SH-SY5Y (cell line): ENCODE data around the gene PSKH1.

Experiments used
- GATA2 ChIP-seq: IDR thresholded peaks from 2 replicates; pipeline ENCODE4 v1.6.1; 2011; ENCODE audit warnings: mild to moderate bottlenecking, low read depth, low read length
- GATA3 ChIP-seq: IDR thresholded peaks from 2 replicates; pipeline ENCODE4 v1.6.1; 2011; ENCODE audit warnings: low read depth, mild to moderate bottlenecking, low read length, moderate library complexity

PSKH1 gene

DNA sequence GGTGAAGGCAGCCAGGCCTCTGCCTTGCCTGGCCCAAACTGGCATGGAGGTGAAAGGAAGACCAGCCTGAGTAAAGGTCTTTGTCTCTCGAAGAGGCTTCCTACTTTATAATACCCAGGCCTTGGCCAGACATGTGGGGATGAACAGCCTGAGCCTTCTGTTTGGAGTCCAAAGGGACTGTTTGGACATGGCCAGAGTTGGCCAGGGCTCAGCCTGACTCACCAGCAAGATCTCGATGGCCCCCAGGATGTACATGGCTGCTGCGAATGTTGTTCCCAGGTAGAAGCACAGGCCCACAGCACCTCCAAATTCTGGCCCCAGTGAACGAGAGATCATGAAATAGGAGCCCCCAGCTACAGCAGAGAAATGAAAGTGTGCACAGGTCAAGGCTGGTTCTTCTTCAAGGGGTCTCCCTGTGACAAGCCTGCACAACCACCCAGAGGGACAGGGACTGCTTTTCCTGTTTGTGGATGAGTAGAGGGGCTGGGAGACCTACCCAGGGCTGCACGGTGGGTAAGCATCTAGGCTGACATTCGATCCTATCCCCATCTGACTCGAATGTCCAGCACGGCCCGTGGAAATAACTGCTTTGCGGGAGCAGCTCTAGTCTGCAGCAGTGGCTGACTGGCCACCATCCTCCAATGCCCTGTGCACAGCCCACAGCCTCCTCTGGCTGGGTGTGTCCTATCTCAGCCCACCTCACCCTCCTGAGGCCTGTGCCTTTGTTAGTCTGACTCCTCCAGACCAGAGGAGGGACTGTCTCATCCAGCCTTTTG lies 61.6 kb downstream of the PSKH1 start:
- TF ChIP-seq GATA3 (no peak), GATA2 (no peak)

DNA sequence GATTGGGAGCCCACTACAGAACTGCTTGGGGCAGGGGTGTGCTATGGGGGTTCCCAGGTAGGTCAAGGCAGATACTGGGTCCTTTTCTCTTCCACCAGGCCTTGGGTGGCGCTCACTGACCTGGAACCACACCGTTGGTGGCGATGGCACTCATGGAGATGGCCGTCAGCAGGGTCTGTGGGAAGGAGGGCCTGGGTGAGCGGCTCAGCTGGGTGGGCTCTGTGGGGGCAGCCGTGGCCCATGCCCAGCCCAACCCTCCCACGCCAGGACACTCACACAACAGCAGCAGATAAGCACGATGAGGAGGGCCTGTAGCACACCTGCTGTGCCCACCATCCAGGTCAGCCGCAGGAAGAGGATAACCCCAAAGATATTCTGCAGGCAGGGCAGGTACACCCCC lies 64.6 kb downstream of the PSKH1 start:
- no peak for TF ChIP-seq GATA2
- TF ChIP-seq GATA3, result no peak

DNA sequence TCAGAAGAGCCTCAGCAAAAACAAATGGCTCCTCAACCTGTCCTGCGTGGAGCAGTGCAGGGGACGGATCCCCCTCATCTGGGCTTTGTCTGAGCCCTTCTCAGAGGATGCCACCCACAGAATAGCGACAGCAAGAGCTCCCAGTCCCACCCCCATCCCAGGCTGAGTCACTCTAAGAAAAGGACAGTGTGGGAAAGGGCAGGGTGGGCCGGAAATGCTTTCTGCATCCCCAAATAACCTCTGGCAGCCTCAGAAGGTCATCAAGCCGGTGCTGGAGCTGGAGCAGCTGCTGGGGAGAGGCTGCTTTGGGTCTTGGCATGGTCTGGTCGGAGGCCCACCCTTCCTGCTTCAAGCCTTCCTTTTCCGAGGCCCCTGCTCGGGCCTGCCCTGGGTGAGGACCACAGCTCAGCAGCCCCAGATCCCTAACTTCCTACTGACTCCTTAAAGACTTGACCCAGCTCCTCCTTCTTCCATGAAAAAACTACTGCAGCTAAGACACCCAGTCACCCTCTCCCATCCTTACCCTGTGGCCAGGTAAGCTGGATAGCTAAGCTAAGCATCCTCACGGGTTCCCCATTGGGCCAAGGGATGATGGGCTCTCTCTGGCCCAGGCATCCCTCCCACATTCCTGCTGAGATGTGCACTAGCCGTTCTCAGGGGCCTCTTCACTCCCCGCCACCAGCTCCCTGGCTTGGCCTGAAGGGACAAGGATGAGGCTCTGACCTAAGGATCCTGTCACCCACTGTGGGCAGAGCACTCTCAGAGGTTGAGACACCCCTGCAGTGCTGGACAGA lies 66.7 kb downstream of the PSKH1 start:
- TF ChIP-seq GATA3 (no peak), GATA2 (no peak)

DNA sequence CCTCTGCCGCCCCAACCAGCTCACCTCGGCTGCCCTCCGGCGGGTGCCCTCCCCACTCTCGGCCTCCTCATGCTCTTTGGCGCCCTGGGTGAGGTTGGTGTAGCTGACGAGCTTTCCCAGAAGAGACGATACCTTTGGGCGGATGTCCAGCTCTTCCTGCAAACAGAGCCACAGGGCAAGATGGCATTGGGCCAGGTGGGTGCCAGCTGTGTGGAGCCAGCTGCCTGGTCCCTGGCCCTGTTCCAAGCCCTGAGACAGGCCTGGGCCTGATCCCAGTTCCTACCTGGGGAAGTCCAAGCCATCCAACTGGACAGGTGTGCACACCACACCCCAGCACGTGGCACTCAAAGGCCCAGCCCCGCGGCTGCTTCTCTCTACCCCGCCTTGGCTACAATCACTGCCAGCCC lies 68.5 kb downstream of the PSKH1 start:
- TF ChIP-seq GATA3, result no peak

DNA sequence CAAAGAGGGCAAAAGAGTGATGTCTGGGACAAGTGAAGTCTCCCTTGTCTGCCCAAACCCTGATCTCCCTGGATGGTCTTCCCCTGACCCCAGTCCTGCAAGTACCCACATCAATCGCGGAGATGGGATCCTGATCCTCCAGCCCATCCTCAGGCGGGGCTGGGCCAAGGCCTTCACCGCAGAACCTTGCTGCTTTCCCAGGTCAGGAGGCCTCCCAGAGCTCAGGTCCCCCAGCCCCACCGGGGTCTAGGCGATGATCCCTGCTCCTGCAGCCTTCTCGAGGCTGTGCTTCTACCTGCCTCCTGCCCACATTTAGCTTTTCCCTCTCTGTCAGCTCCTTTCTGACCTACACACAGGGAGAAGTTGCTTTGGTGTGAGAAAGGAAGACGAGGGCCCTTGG lies 69.1 kb downstream of the PSKH1 start:
- TF ChIP-seq GATA3, result no peak
- no peak for TF ChIP-seq GATA2

DNA sequence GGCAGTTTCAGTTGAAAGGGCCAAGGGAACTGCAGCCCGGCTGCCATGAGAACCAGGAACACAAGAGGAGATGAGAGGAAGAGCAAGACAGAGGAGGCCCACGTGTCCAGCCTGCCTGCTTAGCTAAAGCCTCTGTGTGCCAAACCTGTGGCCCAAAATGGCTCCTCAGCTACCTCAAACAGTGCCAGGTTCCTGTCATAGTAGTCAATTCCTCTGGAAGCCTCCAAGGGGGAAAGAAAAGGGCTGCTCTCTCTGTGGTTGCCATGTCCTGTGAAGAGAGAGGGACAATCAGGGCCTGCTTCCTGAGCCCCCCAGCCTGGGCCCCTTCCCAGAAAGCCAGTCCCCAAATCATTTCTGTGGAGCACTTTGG lies 70.2 kb downstream of the PSKH1 start:
- TF ChIP-seq GATA3 (no peak), GATA2 (no peak)

DNA sequence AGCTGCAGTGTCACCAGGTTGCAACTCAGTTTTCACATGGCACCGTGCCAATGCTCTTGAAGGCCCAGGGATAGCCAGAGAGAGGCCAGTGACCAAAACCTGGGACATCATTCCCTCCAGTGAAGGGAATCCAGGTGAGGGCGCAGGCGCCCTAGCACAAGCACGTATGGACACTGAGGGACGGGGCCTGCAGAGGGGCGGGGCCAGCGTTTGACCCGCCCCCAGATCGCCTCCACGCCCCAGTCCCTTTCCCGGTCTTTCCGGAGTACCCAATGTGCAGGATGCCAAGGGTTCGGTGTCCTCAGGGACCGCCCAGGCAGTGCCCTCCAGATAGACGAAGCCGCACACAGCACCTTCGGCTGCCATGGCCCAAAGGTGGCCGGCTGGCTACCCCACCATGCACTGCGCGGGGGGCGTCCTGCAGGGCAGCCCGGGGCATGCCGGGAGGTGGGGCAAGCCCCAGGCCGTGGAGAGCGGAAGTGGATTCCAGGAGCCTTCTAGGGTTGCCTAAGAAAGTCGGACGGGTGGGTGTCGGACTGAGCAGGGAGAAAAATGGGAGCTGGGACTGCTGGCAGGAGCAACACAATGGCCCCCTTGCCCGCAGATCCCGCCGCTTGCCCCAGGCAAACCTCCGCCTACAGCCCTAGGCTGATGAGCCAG lies 70.7 kb downstream of the PSKH1 start:
- TF ChIP-seq GATA2, result no peak
- no peak for TF ChIP-seq GATA3

DNA sequence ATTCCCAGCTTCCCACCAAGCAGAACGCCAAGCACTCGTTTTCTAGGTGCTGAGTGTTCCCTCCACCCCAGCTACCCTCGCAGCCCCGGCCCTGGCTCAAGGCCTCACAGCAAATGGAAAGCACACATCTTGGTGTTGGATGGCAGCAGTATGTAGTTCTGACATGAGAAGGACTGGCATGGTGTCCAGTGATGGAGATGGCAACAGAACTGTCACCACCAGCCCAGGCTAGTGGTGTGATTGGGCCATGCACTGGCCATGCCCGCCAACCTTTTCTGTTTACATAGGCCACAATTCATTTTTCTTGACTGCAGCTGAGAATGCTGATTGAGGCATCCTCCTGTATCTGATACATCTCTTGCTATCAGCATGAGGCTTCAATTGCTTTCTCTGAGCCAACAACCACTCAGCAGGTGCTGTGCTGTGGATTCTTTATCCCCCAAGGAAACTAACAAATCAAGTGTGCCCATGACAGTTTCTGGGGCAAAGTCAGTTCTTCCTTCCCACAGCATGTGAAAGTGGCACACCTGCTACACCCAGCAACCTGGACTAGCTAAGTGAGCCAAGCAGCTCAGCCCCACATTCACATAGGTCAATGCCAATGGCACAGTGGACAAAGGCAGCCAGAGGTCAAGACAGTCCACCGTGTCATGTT lies 71.5 kb downstream of the PSKH1 start:
- TF ChIP-seq GATA3 (no peak), GATA2 (no peak)

DNA sequence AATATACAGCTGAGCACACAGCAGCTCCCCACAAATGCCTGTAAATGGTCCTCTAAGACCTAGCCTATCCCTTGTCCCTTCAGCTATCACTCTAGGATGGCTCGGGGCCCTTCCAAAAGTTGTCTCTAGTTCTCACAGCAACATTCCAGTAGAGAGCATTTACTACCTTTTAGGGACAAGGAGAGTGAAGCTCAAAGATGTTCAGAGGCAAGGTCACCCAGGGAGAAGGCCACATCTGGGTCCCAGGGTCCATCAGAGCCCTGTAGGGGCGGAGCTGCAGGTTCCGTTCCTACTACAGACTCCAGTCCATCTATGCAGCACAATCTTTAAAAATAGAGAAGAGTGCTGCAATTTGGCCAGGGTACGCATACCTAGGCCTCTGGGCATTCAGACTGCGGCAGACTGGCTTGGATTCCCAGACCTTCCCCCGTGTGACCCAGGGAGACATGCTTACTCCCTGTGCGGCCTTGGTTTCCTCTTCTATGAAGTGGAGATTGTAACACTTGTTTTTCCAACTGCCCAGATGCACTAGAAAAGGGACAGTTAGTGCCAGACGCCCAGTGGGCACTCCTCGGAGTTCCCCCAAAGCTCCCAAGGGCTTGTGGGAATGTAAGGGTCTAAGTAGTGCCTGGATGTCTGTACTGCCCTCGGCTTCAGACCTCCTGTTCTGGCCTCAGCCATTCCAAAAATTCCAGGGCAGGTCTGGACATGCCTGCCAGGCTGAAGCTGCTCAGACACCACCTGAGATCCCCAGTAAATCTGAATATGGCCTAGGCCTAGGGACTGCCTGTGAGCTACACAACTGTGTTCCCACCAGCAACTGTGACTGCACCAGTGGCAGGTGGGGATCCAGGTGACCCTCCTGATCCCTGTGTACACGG lies 72.9 kb downstream of the PSKH1 start:
- TF ChIP-seq GATA3 (no peak), GATA2 (no peak)

DNA sequence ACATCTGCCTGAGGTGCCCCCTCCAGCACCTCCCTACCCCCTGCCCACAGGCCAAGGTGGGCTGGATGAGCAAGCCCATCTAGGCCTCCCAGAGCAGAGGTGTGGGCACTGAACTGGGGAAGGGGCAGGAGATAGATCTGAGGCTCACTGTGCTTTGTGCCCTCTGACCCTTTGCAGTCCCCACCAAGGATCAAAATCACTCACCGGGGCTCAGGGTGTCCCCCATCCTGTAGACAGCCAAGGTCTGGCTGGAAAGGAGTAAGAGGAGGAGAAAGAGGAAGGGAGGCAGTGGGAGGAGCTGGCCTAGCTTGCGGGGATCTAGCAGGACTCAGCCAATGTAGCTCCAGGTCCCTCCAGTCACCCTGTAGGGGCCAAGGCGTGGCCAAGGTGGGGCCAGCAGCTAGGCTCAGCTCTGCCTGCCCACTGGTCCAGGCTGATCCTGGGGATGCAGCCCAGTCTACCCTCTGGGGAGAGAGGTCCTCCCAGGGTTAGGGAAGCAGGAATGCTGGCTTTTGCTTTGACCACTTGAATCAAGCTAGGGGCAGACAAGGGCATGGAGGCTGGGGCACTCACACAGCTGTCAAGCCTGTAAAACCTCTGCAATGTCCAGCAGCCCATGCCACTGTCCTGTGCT lies 73.6 kb downstream of the PSKH1 start:
- TF ChIP-seq GATA2, result no peak
- no peak for TF ChIP-seq GATA3

DNA sequence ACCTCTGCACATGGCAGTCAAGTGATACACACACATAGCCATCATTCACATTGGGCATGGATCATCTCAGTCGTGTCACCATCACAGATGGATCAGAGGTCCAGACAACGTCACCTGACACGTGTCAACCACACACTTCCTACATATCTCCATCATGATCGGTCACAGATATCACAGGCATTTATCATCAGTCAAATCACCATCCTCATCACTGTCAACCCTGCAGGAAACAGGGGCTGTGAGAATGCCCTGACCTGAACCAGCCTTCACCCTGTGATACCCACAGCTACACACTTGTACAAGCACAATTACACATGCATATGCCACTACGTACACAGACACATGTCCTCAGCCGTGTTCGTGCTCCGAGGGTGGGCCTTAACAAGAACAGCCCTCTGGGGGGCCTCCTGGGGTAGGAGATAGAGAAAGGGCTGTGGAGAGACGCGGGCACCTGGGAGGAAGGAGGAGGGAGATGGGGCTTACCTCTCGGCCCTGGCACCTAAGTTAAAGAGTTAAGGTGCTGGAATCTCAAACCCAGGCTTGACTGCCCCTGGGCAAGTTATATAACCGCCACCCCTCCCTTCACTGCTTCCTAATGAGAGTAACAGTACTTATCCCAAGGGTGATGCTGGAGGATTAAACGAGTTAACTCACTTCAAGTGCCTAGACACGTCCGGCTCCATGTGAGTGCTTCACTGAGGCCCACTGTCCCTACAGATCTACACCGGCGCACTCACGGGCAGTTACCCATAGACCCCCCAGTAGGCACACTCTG lies 74.3 kb downstream of the PSKH1 start:
- TF ChIP-seq GATA2 (no peak), GATA3 (no peak)

DNA sequence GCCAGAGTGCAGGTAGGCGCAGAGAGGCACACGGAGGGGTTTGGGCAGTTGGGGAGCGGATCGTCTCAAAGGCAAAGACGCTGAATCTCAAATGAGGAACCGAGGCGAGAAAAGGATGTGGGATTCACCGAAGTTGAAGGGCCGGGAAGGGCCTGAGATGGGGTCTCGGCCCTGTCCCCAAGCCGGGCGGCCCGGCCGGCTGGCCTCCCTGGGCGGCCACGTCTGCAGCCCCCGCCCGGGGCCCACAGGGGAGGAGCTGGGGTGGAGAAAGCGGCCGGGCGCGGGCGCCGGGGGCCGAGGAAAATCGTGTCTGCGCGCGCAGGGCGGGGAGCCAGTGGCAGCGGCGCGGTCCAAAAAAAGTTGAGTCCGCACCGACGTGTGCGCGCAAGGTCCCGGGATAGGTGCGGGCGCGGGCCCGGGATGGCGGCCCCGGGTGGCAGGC lies 74.9 kb downstream of the PSKH1 start:
- TF ChIP-seq GATA2 (no peak), GATA3 (no peak)
